H1 (cell line): ENCODE results near the gene CDKL4. TPM values are rescaled to one million over a fixed set of nuclear protein-coding genes. Genes with fewer than 3 reads are reported as not detected.

ENCODE experiments used
- CTCF ChIA-PET: fragments of 300-600 bp; sonication (Branson Sonifier 250); formaldehyde crosslinking; loops from one replicate; lab custom pipeline; 2021; ENCODE audit not compliant: partially characterized antibody; lab: Charles Lee
- POLR2A ChIA-PET: fragments of 300-600 bp; sonication (Branson Sonifier 250); formaldehyde crosslinking; loops from one replicate; lab custom pipeline; 2021; ENCODE audit warnings: inconsistent platforms; ENCODE audit not compliant: partially characterized antibody; lab: Charles Lee
- DNase-seq, 2 experiments: peaks; one replicate each; pipeline versions ENCODE4 v3.0.0 to v3.0.0-alpha.2; 2010 to 2022; ENCODE audit warnings: low spot score in 2 of 2, low read depth in 1 of 2, mixed read lengths in 1 of 2
- FAIRE-seq: peaks from 2 replicates; lab custom pipeline; 2011; peaks lifted over from hg19 to GRCh38; lab: Jason Lieb, UNC
- H2AFZ ChIP-seq: 2 replicates; pipeline ENCODE4 v1.8.1; 2012; ENCODE audit warnings: low read length, inconsistent platforms
- H2AK5ac ChIP-seq: 2 replicates; pipeline ENCODE4 v1.6.1; 2013; ENCODE audit warnings: low read depth, low read length
- H2BK120ac ChIP-seq: replicated peaks from 2 replicates; pipeline ENCODE3; 2013; ENCODE audit warnings: low read depth, low read length, inconsistent platforms
- H2BK12ac ChIP-seq: 2 replicates; pipeline ENCODE4 v1.6.1; 2013; ENCODE audit warnings: low read depth, low read length
- H2BK15ac ChIP-seq: 2 replicates; pipeline ENCODE4 v1.6.1; 2013; ENCODE audit warnings: low read length
- H2BK20ac ChIP-seq: 2 replicates; pipeline ENCODE4 v1.6.1; 2013; ENCODE audit warnings: low read length
- H2BK5ac ChIP-seq: 2 replicates; pipeline ENCODE4 v1.6.1; 2013; ENCODE audit warnings: low read depth, low read length
- H3K14ac ChIP-seq: 2 replicates; pipeline ENCODE4 v1.6.1; 2013; ENCODE audit warnings: inconsistent platforms; ENCODE audit not compliant: insufficient read length
- H3K18ac ChIP-seq: 2 replicates; pipeline ENCODE4 v1.6.1; 2013; ENCODE audit warnings: low read length; ENCODE audit errors: extremely low read depth
- H3K23ac ChIP-seq: 2 replicates; pipeline ENCODE4 v1.6.1; 2013; ENCODE audit warnings: inconsistent platforms; ENCODE audit not compliant: insufficient read length
- H3K23me2 ChIP-seq: 2 replicates; pipeline ENCODE4 v1.6.1; 2013; ENCODE audit warnings: low read depth, low read length
- H3K27ac ChIP-seq: 2 replicates; pipeline ENCODE4 v1.6.1; 2011; ENCODE audit warnings: low read depth, low read length, inconsistent platforms
- H3K27me3 ChIP-seq, 4 experiments: replicated peaks in 1 of 4; 1 replicate in 1 of 4; 2 replicates in 3 of 4; pipeline versions ENCODE4 v1.6.1 to v1.8.1; 2011 to 2013; ENCODE audit warnings: low read length in 3 of 4, mild to moderate bottlenecking in 3 of 4, inconsistent platforms in 2 of 4, mixed read lengths in 2 of 4, moderate library complexity in 1 of 4; ENCODE audit not compliant: control insufficient read depth in 3 of 4, insufficient read depth in 3 of 4; ENCODE audit errors: extremely low read depth in 1 of 4
- H3K36me3 ChIP-seq, 4 experiments: 2 replicates each; pipeline versions ENCODE4 v1.6.1 to v1.8.1; 2011 to 2013; ENCODE audit warnings: mild to moderate bottlenecking in 4 of 4, low read length in 3 of 4, moderate library complexity in 2 of 4, control low read depth in 1 of 4, inconsistent platforms in 1 of 4; ENCODE audit not compliant: insufficient read depth in 4 of 4, control insufficient read depth in 2 of 4
- H3K4ac ChIP-seq: replicated peaks from 2 replicates; pipeline ENCODE3; 2013; ENCODE audit warnings: low read length, low read depth, mixed read lengths, inconsistent platforms; ENCODE audit not compliant: insufficient read length
- H3K4me1 ChIP-seq, 4 experiments: replicated peaks in 1 of 4; 1 replicate in 1 of 4; 2 replicates in 3 of 4; pipeline versions ENCODE4 v1.6.1 to v1.8.1; 2011 to 2013; ENCODE audit warnings: low read length in 3 of 4, inconsistent platforms in 2 of 4, mixed read lengths in 1 of 4; ENCODE audit not compliant: insufficient read depth in 4 of 4, control insufficient read depth in 3 of 4
- H3K4me2 ChIP-seq, 2 experiments: 2 replicates each; pipeline versions ENCODE4 v1.6.1 to v1.8.1; 2011 to 2013; ENCODE audit warnings: low read depth in 2 of 2, low read length in 2 of 2, control low read depth in 1 of 2, inconsistent platforms in 1 of 2, mild to moderate bottlenecking in 1 of 2; ENCODE audit not compliant: insufficient read depth in 1 of 2
- H3K4me3 ChIP-seq, 4 experiments: fragments of 200-600, 300-600 bp in 1 of 4; sonication (generic), shearing (Covaris generic), sonication (Bioruptor Twin) in 1 of 4; 2 replicates each; pipeline versions ENCODE4 v1.5.1 to v1.8.1; 2011 to 2016; ENCODE audit warnings: low read length in 4 of 4, low read depth in 3 of 4, control low read depth in 2 of 4, inconsistent platforms in 2 of 4, mild to moderate bottlenecking in 2 of 4, mixed read lengths in 1 of 4, moderate library complexity in 1 of 4; ENCODE audit not compliant: insufficient read depth in 2 of 4; ENCODE audit errors: extremely low read depth in 1 of 4
- H3K56ac ChIP-seq: replicated peaks from 2 replicates; pipeline ENCODE3; 2013; ENCODE audit warnings: low read depth, mild to moderate bottlenecking, mixed read lengths, low read length, inconsistent platforms; ENCODE audit not compliant: insufficient read length
- H3K79me1 ChIP-seq: 2 replicates; pipeline ENCODE4 v1.6.1; 2013; ENCODE audit warnings: low read depth, low read length, control low read depth
- H3K79me2 ChIP-seq, 2 experiments: 2 replicates each; pipeline versions ENCODE4 v1.6.1 to v1.8.1; 2012 to 2013; ENCODE audit warnings: low read length in 2 of 2, mild to moderate bottlenecking in 2 of 2, inconsistent platforms in 1 of 2; ENCODE audit not compliant: insufficient read depth in 2 of 2, control insufficient read depth in 1 of 2
- H3K9ac ChIP-seq, 4 experiments: replicated peaks in 1 of 4; 1 replicate in 1 of 4; 2 replicates in 3 of 4; pipeline versions ENCODE4 v1.6.1 to v1.8.1; 2011 to 2013; ENCODE audit warnings: low read depth in 3 of 4, low read length in 3 of 4, control low read depth in 2 of 4, mild to moderate bottlenecking in 2 of 4, moderate library complexity in 2 of 4, inconsistent platforms in 1 of 4; ENCODE audit errors: extremely low read depth in 1 of 4
- H3K9me3 ChIP-seq, 2 experiments: 2 replicates each; pipeline versions ENCODE4 v1.6.1 to v1.8.1; 2012 to 2013; ENCODE audit warnings: mild to moderate bottlenecking in 2 of 2, moderate library complexity in 2 of 2, control low read depth in 1 of 2, inconsistent platforms in 1 of 2, low read depth in 1 of 2, low read length in 1 of 2, mixed read lengths in 1 of 2; ENCODE audit not compliant: insufficient read depth in 2 of 2
- H4K20me1 ChIP-seq, 2 experiments: replicated peaks in 1 of 2; 2 replicates each; pipeline versions ENCODE3 to v1.8.1; 2011 to 2013; ENCODE audit warnings: inconsistent platforms in 2 of 2, low read length in 2 of 2, mild to moderate bottlenecking in 1 of 2; ENCODE audit not compliant: insufficient read depth in 2 of 2, control insufficient read depth in 1 of 2
- H4K5ac ChIP-seq: 2 replicates; pipeline ENCODE4 v1.6.1; 2013; ENCODE audit warnings: low read length, low read depth, mixed read lengths, inconsistent platforms; ENCODE audit not compliant: insufficient read length
- H4K8ac ChIP-seq: 2 replicates; pipeline ENCODE4 v1.8.0; 2013; ENCODE audit warnings: mild to moderate bottlenecking, moderate library complexity, low read length, inconsistent platforms; ENCODE audit not compliant: insufficient read depth; ENCODE audit errors: extremely low read depth
- H4K91ac ChIP-seq: replicated peaks from 2 replicates; pipeline ENCODE3; 2013; ENCODE audit warnings: low read length, mixed read lengths, inconsistent platforms; ENCODE audit not compliant: insufficient read length
- PHF8 ChIP-seq: fragments of 200-600 bp; sonication (generic); conservative IDR thresholded peaks from 2 replicates; pipeline ENCODE4 v1.7.1; 2012; ENCODE audit warnings: low read depth, mild to moderate bottlenecking, inconsistent platforms, low read length, moderate library complexity
- RAD21 ChIP-seq, 2 experiments: IDR thresholded peaks in 1 of 2; conservative IDR thresholded peaks in 1 of 2; 2 replicates each; pipeline ENCODE4 v1.6.1; 2011; ENCODE audit warnings: low read depth in 2 of 2, low read length in 2 of 2, improper control_type of control experiment in 1 of 2, inconsistent platforms in 1 of 2, mild to moderate bottlenecking in 1 of 2, moderate library complexity in 1 of 2
- SP4 ChIP-seq: IDR thresholded peaks from 2 replicates; pipeline ENCODE4 v1.6.1; 2012; ENCODE audit warnings: low read length, inconsistent platforms
- TBP ChIP-seq: IDR thresholded peaks from 2 replicates; pipeline ENCODE4 v1.6.1; 2011; ENCODE audit warnings: low read depth, low read length, improper control_type of control experiment
- WGBS, 2 experiments: shearing (Covaris generic) in 1 of 2; methylation state at CpG; one replicate each; pipeline versions ENCODE4 v1.1.6 to v1.1.7; 2013 to 2015; ENCODE audit warnings: low lambda C conversion rate in 2 of 2, mixed read lengths in 2 of 2, inconsistent platforms in 1 of 2, low coverage in 1 of 2, missing lambda C conversion rate in 1 of 2; ENCODE audit not compliant: insufficient replicate concordance in 2 of 2, insufficient coverage in 1 of 2, insufficient read length in 1 of 2; ENCODE audit errors: extremely low coverage in 1 of 2, missing lambda C conversion rate in 1 of 2; 5-methylcytosine and 5-hydroxymethylcytosine counted together
- polyA plus RNA-seq, 7 experiments: library from polyadenylated mRNA; depleted of rRNA in 3 of 7; stranded (reverse) in 5 of 7; unstranded in 2 of 7; fragments of >200 nt in 5 of 7; fragments of 200-250 nt in 2 of 7; gene quantifications; 1 replicate in 5 of 7; 2 replicates in 1 of 7; 4 replicates in 1 of 7; pipeline versions ENCODE4 v1.2.1 to v1.2.3, GENCODE V29; 2011 to 2013; ENCODE audit warnings: missing spikeins in 2 of 7, mixed read lengths in 2 of 7
- total RNA-seq: library from RNA; stranded (reverse); fragmentation: NEBNext Ultra II Directional; extraction: Animal tissue kit (Norgen Biotek cat#: 25700); gene quantifications from 2 replicates; pipeline ENCODE4 v1.2.1, GENCODE V29; 2021

Gene CDKL4
- total and polyA plus RNA-seq, 2 of the 8 experiments (the other 6 are each of a cell fraction or from before 2014, with no cell fraction given): not detected

DNA sequence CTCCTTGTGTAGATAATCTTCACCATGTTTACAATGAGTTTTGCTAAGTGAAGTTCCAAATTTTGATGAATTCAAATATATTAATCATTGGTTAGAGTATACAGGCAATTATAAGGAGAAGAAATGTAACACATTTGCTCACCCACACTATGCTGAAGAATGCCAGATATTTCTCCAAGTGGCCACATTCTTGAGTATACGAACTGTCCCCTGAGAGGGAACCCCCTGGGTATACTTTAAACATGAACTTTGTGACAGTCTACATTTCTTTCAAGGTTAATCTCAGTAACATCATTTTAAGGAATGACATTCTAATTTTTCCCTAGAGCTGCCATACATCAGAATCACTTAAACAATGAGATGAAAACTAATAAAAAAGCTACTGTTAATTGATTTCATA, 39.8 kb upstream of the CDKL4 start:
- Histone ChIP-seq H3K23me2 (no peaks in the 10 kb centered on the region), H3K27ac (no peak overlapping the region), H2BK5ac (no peak overlapping the region), H3K36me3 (peaks cover 0 to 14% (median 6%) of the 10 kb centered on the region in 4 experiments; a peak in 3 of 8 replicates), H3K27me3 (no peaks in the 10 kb centered on the region), H3K4me2 (no peak overlapping the region), H2BK120ac (no peak overlapping the region), H3K4ac (no peak overlapping the region), H4K20me1 (no peaks in the 10 kb centered on the region), H3K4me1 (peaks cover 0 to 3% (median 0%) of the 10 kb centered on the region in 4 experiments; a peak in 1 of 7 replicates), H3K4me3 (no peak overlapping the region), H3K56ac (no peak overlapping the region), H2BK20ac (no peak overlapping the region), H3K9ac (no peak overlapping the region), H2BK12ac (no peak overlapping the region), H3K9me3 (no peaks in the 10 kb centered on the region), H4K8ac (no peak overlapping the region), H2AK5ac (no peak overlapping the region), H4K5ac (no peak overlapping the region), H3K23ac (no peak overlapping the region), H3K79me2 (no peaks in the 10 kb centered on the region), H3K14ac (no peak overlapping the region), H3K79me1 (no peaks in the 10 kb centered on the region), H3K18ac (no peak overlapping the region), H4K91ac (no peak overlapping the region), H2AFZ (no peak overlapping the region), H2BK15ac (no peak overlapping the region)
- WGBS, 2 experiments: 89% methylated on average over 1 of the region's 1 CpG; no CpG with 5 or more reads in 1 of the 2 experiments
- CTCF ChIA-PET: interaction anchor here (0.6 to 1.6 kb wide), 4 partner anchors 13 to 450 kb away, joined by 3 to 5 read pairs (median 3); no protein-coding TSS in a partner anchor
- DNase-seq (no peak), FAIRE-seq (no peak)
- POLR2A ChIA-PET: no interaction called here
- TF ChIP-seq TBP (no peak), SP4 (no peak), RAD21 (IDR thresholded peaks at IDR 0.05 in 1 of 2, conservative IDR thresholded peaks at IDR 0.05 in 1 of 2; ENCODE audit: low read depth in 2 of 2, low read length in 2 of 2) (no peak), PHF8 (no peak)
